ENCODE data around the gene DZIP3.

The DZIP3 gene

GRCh38 chr3:108742929-108743328 lies 153.4 kb downstream of the DZIP3 start:
- Histone ChIP-seq H3K36me3 (replicated peaks) (no peaks in the 10 kb centered on the region), H3K27me3 (ENCODE audit: low read depth) (no peaks in the 10 kb centered on the region), H3K9me3 (no peaks in the 10 kb centered on the region; the same call in none of the 2 replicates), H3K4me1 (no peaks in the 10 kb centered on the region), H3K4me3 (no peak overlapping the region)
- DNase-seq (ENCODE audit: low spot score in 2 of 2), result no peak
- in situ Hi-C loops (cut with MboI; ENCODE audit: low sequenced_read_pairs), result no loop called here

Data from HAP-1 (cell line).